Measurements from ENCODE around the gene TRIM22.

- TF ChIP-seq EZH2phosphoT487 (IDR thresholded peaks at IDR 0.05; ENCODE audit: low read depth) (no peak), CTCF (IDR thresholded peaks at IDR 0.05; ENCODE audit: low read depth, low read length) (no peak)
Measured at GRCh38 chr11:5665746-5666401, 23.7 kb upstream of the TRIM22 start.
